Measurements from ENCODE around the gene PCSK4. TPM values are rescaled to one million over a fixed set of nuclear protein-coding genes. Genes with fewer than 3 reads are reported as not detected.

The PCSK4 gene
- total and polyA plus RNA-seq, 9 of the 15 experiments (the other 6 are each of a cell fraction or from before 2014, with no cell fraction given) = 0.01 to 9.1 (median 2.1) TPM; not detected in 1

GRCh38 chr19:1478934-1479707 is 11.0 kb downstream of the PCSK4 start, which contains the start of gene C19orf25 (continued):
- TF ChIP-seq PRPF4 (IDR thresholded peaks at IDR 0.05; ENCODE audit: insufficient read depth, low read depth, low read length, poor library complexity, severe bottlenecking) (no peak), TBL1XR1 (IDR thresholded peaks at IDR 0.05; ENCODE audit: low read length in 2 of 2) (0 out of 4 replicates have a peak, but pooled peaks of 1 of the 2 experiments have one; percentile 32), ZNF134 (CRISPR knock-in tag; conservative IDR thresholded peaks at IDR 0.05) (no peak), ZNF431 (CRISPR knock-in tag; IDR thresholded peaks at IDR 0.05) (no peak), HNRNPK (IDR thresholded peaks at IDR 0.05; ENCODE audit: low read depth, low read length, poor library complexity, severe bottlenecking) (no peak), SRSF3 (IDR thresholded peaks at IDR 0.05; ENCODE audit: insufficient read depth, low read length) (no peak), ZNF592 (IDR thresholded peaks at IDR 0.05) (0 out of 2 replicates have a peak, but pooled peaks have one; percentile 42), LEF1 (IDR thresholded peaks at IDR 0.05) (peak; percentile 53; the same call in 1 of the 2 replicates), PML (IDR thresholded peaks at IDR 0.05; ENCODE audit: low read length) (peak; percentile 46), ZNF785 (CRISPR knock-in tag; IDR thresholded peaks at IDR 0.05) (no peak), TFAP4 (CRISPR knock-in tag; IDR thresholded peaks at IDR 0.05; ENCODE audit: borderline replicate concordance) (peak; percentile 79; the same call in 1 of the 2 replicates), THRA (IDR thresholded peaks at IDR 0.05) (no peak), ZNF408 (CRISPR knock-in tag; IDR thresholded peaks at IDR 0.05; ENCODE audit: low read depth) (no peak), SMARCB1 (IDR thresholded peaks at IDR 0.05; ENCODE audit: insufficient read length, low read depth) (no peak), PHF20 (IDR thresholded peaks at IDR 0.05; ENCODE audit: partially characterized antibody) (peak; percentile 79), FOS (IDR thresholded peaks at IDR 0.05; ENCODE audit: extremely low read depth, insufficient read length) (no peak), KLF13 (tag; IDR thresholded peaks at IDR 0.05; ENCODE audit: borderline replicate concordance, low read depth) (peak; percentile 78)
- TF ChIP-seq, protein P1, sequence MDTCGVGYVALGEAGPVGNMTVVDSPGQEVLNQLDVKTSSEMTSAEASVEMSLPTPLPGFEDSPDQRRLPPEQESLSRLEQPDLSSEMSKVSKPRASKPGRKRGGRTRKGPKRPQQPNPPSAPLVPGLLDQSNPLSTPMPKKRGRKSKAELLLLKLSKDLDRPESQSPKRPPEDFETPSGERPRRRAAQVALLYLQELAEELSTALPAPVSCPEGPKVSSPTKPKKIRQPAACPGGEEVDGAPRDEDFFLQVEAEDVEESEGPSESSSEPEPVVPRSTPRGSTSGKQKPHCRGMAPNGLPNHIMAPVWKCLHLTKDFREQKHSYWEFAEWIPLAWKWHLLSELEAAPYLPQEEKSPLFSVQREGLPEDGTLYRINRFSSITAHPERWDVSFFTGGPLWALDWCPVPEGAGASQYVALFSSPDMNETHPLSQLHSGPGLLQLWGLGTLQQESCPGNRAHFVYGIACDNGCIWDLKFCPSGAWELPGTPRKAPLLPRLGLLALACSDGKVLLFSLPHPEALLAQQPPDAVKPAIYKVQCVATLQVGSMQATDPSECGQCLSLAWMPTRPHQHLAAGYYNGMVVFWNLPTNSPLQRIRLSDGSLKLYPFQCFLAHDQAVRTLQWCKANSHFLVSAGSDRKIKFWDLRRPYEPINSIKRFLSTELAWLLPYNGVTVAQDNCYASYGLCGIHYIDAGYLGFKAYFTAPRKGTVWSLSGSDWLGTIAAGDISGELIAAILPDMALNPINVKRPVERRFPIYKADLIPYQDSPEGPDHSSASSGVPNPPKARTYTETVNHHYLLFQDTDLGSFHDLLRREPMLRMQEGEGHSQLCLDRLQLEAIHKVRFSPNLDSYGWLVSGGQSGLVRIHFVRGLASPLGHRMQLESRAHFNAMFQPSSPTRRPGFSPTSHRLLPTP (IDR thresholded peaks at IDR 0.05; ENCODE audit: borderline replicate concordance, extremely low read depth, insufficient read length) = peak; percentile 88
